ENCODE measurements around the gene CTCFL. TPM values are rescaled to one million over a fixed set of nuclear protein-coding genes. Genes with fewer than 3 reads are reported as not detected.

Gene CTCFL
- total RNA-seq, 2 experiments from 2014 or later, result 0.63 TPM; not detected in 1

- Histone ChIP-seq H3K4me1 (ENCODE audit: insufficient read depth, low read length, poor library complexity, severe bottlenecking) (peaks cover 3% of the 10 kb centered on the region), H3K4me2 (ENCODE audit: low read length) (no peak overlapping the region), H3K9me2 (ENCODE audit: insufficient read depth, low read length) (no peaks in the 10 kb centered on the region), H4K20me1 (ENCODE audit: insufficient read depth, low read length) (no peaks in the 10 kb centered on the region), H3K27ac (ENCODE audit: low read depth, low read length, poor library complexity, severe bottlenecking) (no peak overlapping the region), H3K36me3 (ENCODE audit: insufficient read depth, low read length) (no peaks in the 10 kb centered on the region), H3K4me3 (ENCODE audit: low read depth, low read length, poor library complexity, severe bottlenecking) (no peak overlapping the region), H3K9me3 (ENCODE audit: low read length) (no peaks in the 10 kb centered on the region), H2AFZ (ENCODE audit: low read length) (no peak overlapping the region), H3K79me2 (ENCODE audit: insufficient read depth, low read depth, low read length) (no peaks in the 10 kb centered on the region)
- peak; percentile 77 for TF ChIP-seq CTCF (conservative IDR thresholded peaks at IDR 0.05; ENCODE audit: low read length)
- TF ChIP-seq EZH2phosphoT487 (IDR thresholded peaks at IDR 0.05; ENCODE audit: borderline replicate concordance, low read depth, low read length), result no peak
- BruUV-seq (replicated peaks), result no TSS peak
- intact Hi-C loops (cut with micrococcal nuclease; ENCODE audit: unreplicated experiment), result no loop called here
- ChIA-PET POLR2A (no interaction called here), CTCF (ENCODE audit: unreplicated experiment) (no interaction called here)
- peak; percentile 45 for DNase-seq (ENCODE audit: low spot score)
Measured at GRCh38 chr20:57526087-57526884, 1.3 kb upstream of the CTCFL start.

- Histone ChIP-seq H2AFZ (ENCODE audit: low read length) (no peak overlapping the region), H3K36me3 (ENCODE audit: insufficient read depth, low read length) (no peaks in the 10 kb centered on the region), H4K20me1 (ENCODE audit: insufficient read depth, low read length) (no peaks in the 10 kb centered on the region), H3K9me2 (ENCODE audit: insufficient read depth, low read length) (no peaks in the 10 kb centered on the region), H3K27ac (ENCODE audit: low read depth, low read length, poor library complexity, severe bottlenecking) (no peak overlapping the region), H3K9me3 (ENCODE audit: low read length) (no peaks in the 10 kb centered on the region), H3K4me3 (ENCODE audit: low read depth, low read length, poor library complexity, severe bottlenecking) (no peak overlapping the region), H3K79me2 (ENCODE audit: insufficient read depth, low read depth, low read length) (no peaks in the 10 kb centered on the region), H3K4me1 (ENCODE audit: insufficient read depth, low read length, poor library complexity, severe bottlenecking) (peaks cover 6% of the 10 kb centered on the region), H3K4me2 (ENCODE audit: low read length) (no peak overlapping the region)
- ChIA-PET POLR2A (no interaction called here), CTCF (ENCODE audit: unreplicated experiment) (no interaction called here)
- intact Hi-C loops (cut with micrococcal nuclease; ENCODE audit: unreplicated experiment), result no loop called here
- no TSS peak for BruUV-seq (replicated peaks)
- TF ChIP-seq EZH2phosphoT487 (IDR thresholded peaks at IDR 0.05; ENCODE audit: borderline replicate concordance, low read depth, low read length), result no peak
- TF ChIP-seq CTCF (conservative IDR thresholded peaks at IDR 0.05; ENCODE audit: low read length), result no peak
- no peak for DNase-seq (ENCODE audit: low spot score)
Measured at GRCh38 chr20:57525328-57526086, 567 bp upstream of the CTCFL start.

- POLR2A ChIA-PET, result no interaction called here
- intact Hi-C loops (cut with micrococcal nuclease; ENCODE audit: unreplicated experiment), result no loop called here
- peaks cover 4% of the 10 kb centered on the region for H3K36me3 ChIP-seq (ENCODE audit: insufficient read depth, low read length)
- CTCF ChIA-PET (ENCODE audit: unreplicated experiment), result no interaction called here
- no peak overlapping the region for H3K4me2 ChIP-seq (ENCODE audit: low read length)
- no peaks in the 10 kb centered on the region for H4K20me1 ChIP-seq (ENCODE audit: insufficient read depth, low read length)
- H3K4me1 ChIP-seq (ENCODE audit: insufficient read depth, low read length, poor library complexity, severe bottlenecking), result peaks cover 7% of the 10 kb centered on the region
- no peak overlapping the region for H3K4me3 ChIP-seq (ENCODE audit: low read depth, low read length, poor library complexity, severe bottlenecking)
- H3K27ac ChIP-seq (ENCODE audit: low read depth, low read length, poor library complexity, severe bottlenecking), result no peak overlapping the region
- no peak overlapping the region for H2AFZ ChIP-seq (ENCODE audit: low read length)
- BruUV-seq (replicated peaks), result no TSS peak
- no peaks in the 10 kb centered on the region for H3K79me2 ChIP-seq (ENCODE audit: insufficient read depth, low read depth, low read length)
- no peaks in the 10 kb centered on the region for H3K9me3 ChIP-seq (ENCODE audit: low read length)
- TF ChIP-seq CTCF (conservative IDR thresholded peaks at IDR 0.05; ENCODE audit: low read length), result no peak
- H3K9me2 ChIP-seq (ENCODE audit: insufficient read depth, low read length), result no peaks in the 10 kb centered on the region
- DNase-seq (ENCODE audit: low spot score), result no peak
Measured at GRCh38 chr20:57523782-57524181, 1.2 kb downstream of the CTCFL start.

Measured in OCI-LY7 (cell line).